Esophagus squamous epithelium (tissue), 5 donors: ENCODE measurements around the gene GSAP. TPM values are rescaled to one million over a fixed set of nuclear protein-coding genes. Genes with fewer than 3 reads are reported as not detected.

Experiments used
- DNase-seq: peaks from one replicate; lab custom pipeline; 2025; lab: John Stamatoyannopoulos, UW
- H3K27ac ChIP-seq, 4 donors: fragments of 200-600 bp; sonication (generic); one replicate each; pipeline ENCODE4 v1.5.1; 2016 to 2019; ENCODE audit warnings: mild to moderate bottlenecking in 1 of 4
- H3K27me3 ChIP-seq, 4 donors: fragments of 200-600 bp; sonication (generic); 1 replicate in 3 of 4; 2 replicates in 1 of 4; pipeline versions ENCODE4 v1.5.1 to v1.6.0; 2017 to 2021; ENCODE audit warnings: antibody characterized with exemption in 1 of 4
- H3K36me3 ChIP-seq, 3 donors: fragments of 200-600 bp; sonication (generic); one replicate each; pipeline ENCODE4 v1.5.1; 2016 to 2019
- H3K4me1 ChIP-seq, 3 donors: fragments of 200-600 bp; sonication (generic); one replicate each; pipeline ENCODE4 v1.5.1; 2017 to 2019
- H3K4me3 ChIP-seq, 4 donors: fragments of 200-600 bp; sonication (generic); 1 replicate in 3 of 4; 2 replicates in 1 of 4; pipeline ENCODE4 v1.5.1; 2016 to 2019; ENCODE audit warnings: mild to moderate bottlenecking in 2 of 4, moderate library complexity in 1 of 4
- H3K9me3 ChIP-seq, 3 donors: fragments of 200-600 bp; sonication (generic); one replicate each; pipeline ENCODE4 v1.5.1; 2016 to 2019
- CTCF ChIP-seq, 6 experiments: fragments of 450-650 bp in 4 of 6; fragments of 200-600 bp in 2 of 6; sonication (generic) in 2 of 6; IDR thresholded peaks; one replicate each; pipeline ENCODE4 v1.5.1; 2016 to 2019; ENCODE audit warnings: antibody characterized with exemption in 6 of 6, mild to moderate bottlenecking in 4 of 6, moderate library complexity in 4 of 6
- POLR2A ChIP-seq, 4 donors: fragments of 450-650 bp; IDR thresholded peaks; one replicate each; pipeline ENCODE4 v1.6.1; 2017; ENCODE audit warnings: antibody characterized with exemption in 4 of 4, mild to moderate bottlenecking in 4 of 4, moderate library complexity in 3 of 4
- WGBS, 2 donors: methylation state at CpG; one replicate each; pipeline ENCODE4 v1.1.5; 2018; 5-methylcytosine and 5-hydroxymethylcytosine counted together
- intact Hi-C: fragments of 100-400 bp; cut with DNase I; formaldehyde crosslinking; loops from one replicate; pipeline ENCODE4 v1.15.0; 2022
- total RNA-seq, 4 donors: library from RNA; depleted of rRNA; stranded (reverse); fragments of >200 nt; gene quantifications; one replicate each; pipeline ENCODE4 v1.1.0, GENCODE V29; 2016
- donor health status: DM: yes; HTN: yes; CAD: no.

Gene GSAP
- total RNA-seq, 4 donors from 2014 or later = 5.7 to 22.5 (median 10.8) TPM

DNA sequence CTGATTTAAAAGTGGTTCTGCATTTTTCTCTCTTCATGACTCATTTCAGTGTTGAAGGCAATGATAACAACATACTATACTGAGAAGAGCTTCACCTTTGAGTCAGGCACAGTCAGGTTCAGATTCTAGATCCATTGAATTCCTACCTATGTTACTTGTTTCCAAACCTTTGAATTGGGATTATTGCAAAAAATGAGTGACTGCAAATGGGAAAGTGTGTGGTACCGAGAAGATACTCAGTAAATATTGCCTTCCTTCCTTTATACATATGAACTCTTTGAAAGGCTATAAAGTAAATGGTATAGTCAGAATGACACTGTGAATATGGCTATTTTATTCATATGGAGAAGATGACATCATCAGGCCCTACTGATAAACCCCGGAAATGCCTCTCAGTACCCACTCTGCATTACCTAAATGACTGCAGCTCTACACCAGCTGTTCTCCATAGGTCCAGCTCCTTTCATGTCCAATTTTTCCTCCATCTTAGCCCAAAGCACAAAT, 149.8 kb downstream of the GSAP start:
- no peak overlapping the region for H3K27ac ChIP-seq
- no peaks in the 10 kb centered on the region for H3K4me1 ChIP-seq
- H3K4me3 ChIP-seq = no peak overlapping the region
- WGBS, 2 donors = 68 to 84% methylated on average over 2 of the region's 2 CpGs
- intact Hi-C loops = no loop called here
- no peaks in the 10 kb centered on the region for H3K27me3 ChIP-seq
- peaks cover 0 to 23% (median 0%) of the 10 kb centered on the region in 3 donors for H3K36me3 ChIP-seq
- DNase-seq = no peak
- no peaks in the 10 kb centered on the region for H3K9me3 ChIP-seq
- no peak for TF ChIP-seq CTCF (IDR thresholded peaks at IDR 0.05)
- no peak for TF ChIP-seq POLR2A (IDR thresholded peaks at IDR 0.05)

DNA sequence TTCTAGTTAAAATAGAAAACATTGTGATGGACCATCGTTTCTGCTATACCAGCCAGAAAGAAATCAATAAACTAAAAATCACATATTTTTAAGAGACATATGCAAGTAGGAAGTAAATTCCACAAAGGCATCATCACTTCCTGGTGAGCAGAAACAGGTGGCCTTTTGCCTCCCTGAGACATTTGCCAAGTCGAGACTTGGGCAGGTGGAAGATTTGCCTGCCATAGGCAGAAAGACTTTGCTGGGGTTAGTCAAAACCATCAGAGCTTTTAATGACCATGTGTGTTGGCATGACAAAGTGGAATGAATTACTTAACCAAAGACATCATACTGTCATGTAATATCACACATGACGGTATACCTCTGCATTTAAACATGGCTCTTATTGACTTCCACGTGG, 150.5 kb downstream of the GSAP start:
- DNase-seq = no peak
- Histone ChIP-seq H3K4me1 (no peaks in the 10 kb centered on the region), H3K27me3 (no peaks in the 10 kb centered on the region), H3K4me3 (no peak overlapping the region), H3K27ac (no peak overlapping the region), H3K36me3 (peaks cover 0 to 23% (median 0%) of the 10 kb centered on the region in 3 donors), H3K9me3 (no peaks in the 10 kb centered on the region)
- no peak for TF ChIP-seq CTCF (IDR thresholded peaks at IDR 0.05)
- TF ChIP-seq POLR2A (IDR thresholded peaks at IDR 0.05) = no peak
- intact Hi-C loops = no loop called here
- 72 to 87% methylated on average over 4 of the region's 4 CpGs for WGBS, 2 donors

GRCh38 chr7:77262316-77262715, 153.8 kb downstream of the GSAP start:
- DNase-seq = no peak
- peaks cover 0 to 29% (median 0%) of the 10 kb centered on the region in 3 donors for H3K36me3 ChIP-seq
- intact Hi-C loops = no loop called here
- TF ChIP-seq POLR2A (IDR thresholded peaks at IDR 0.05) (no peak), CTCF (IDR thresholded peaks at IDR 0.05) (no peak)
- 84 to 96% methylated on average over 4 of the region's 4 CpGs for WGBS, 2 donors
- H3K4me1 ChIP-seq = no peaks in the 10 kb centered on the region
- H3K27ac ChIP-seq = no peak overlapping the region
- no peaks in the 10 kb centered on the region for H3K27me3 ChIP-seq
- H3K9me3 ChIP-seq = no peaks in the 10 kb centered on the region
- H3K4me3 ChIP-seq = no peak overlapping the region

Other genes with a start within 250 kb of the GSAP start
- 10 to 100 TPM in 2 of 4 donors, 1 to 10 TPM in 2; 1.4 to 23.3 (median 9.2) TPM for gene FGL2, start 216.5 kb downstream of the GSAP start, total RNA-seq
- 10 to 100 TPM; 29.4 to 97.9 (median 63.2) TPM for gene PTPN12, start 120.9 kb upstream of the GSAP start, total RNA-seq